Prostate gland (tissue), 2 donors: ENCODE results near the gene UNC50. TPM values are rescaled to one million over a fixed set of nuclear protein-coding genes. Genes with fewer than 3 reads are reported as not detected.

Source experiments
- DNase-seq: peaks from one replicate; pipeline ENCODE4 v3.0.0-alpha.2; 2019; ENCODE audit warnings: low spot score
- H3K27ac ChIP-seq, 2 donors: fragments of 200-600 bp; sonication (generic); 2 replicates each; pipeline ENCODE4 v1.5.1; 2017 to 2019
- H3K27me3 ChIP-seq: fragments of 200-600 bp; sonication (generic); replicated peaks from 2 replicates; pipeline ENCODE4 v1.5.1; 2019; ENCODE audit not compliant: insufficient read depth
- H3K36me3 ChIP-seq, 2 donors: fragments of 200-600 bp; sonication (generic); 1 replicate in 1 of 2; 2 replicates in 1 of 2; pipeline versions ENCODE4 v1.5.1 to v1.8.1; 2017 to 2019
- H3K4me1 ChIP-seq: fragments of 200-600 bp; sonication (generic); replicated peaks from 2 replicates; pipeline ENCODE4 v1.5.1; 2019
- H3K4me3 ChIP-seq, 2 donors: fragments of 200-600 bp; sonication (generic); 2 replicates each; pipeline ENCODE4 v1.5.1; 2017 to 2019
- H3K9me3 ChIP-seq: fragments of 200-600 bp; sonication (generic); 2 replicates; pipeline ENCODE4 v1.5.1; 2017
- CTCF ChIP-seq, 4 experiments: fragments of 200-600 bp in 2 of 4; fragments of 450-650 bp in 2 of 4; sonication (generic) in 2 of 4; IDR thresholded peaks; 1 replicate in 3 of 4; 2 replicates in 1 of 4; pipeline ENCODE4 v1.5.1; 2016 to 2019; ENCODE audit warnings: antibody characterized with exemption in 4 of 4, mild to moderate bottlenecking in 2 of 4, moderate library complexity in 2 of 4
- POLR2A ChIP-seq: fragments of 450-650 bp; IDR thresholded peaks from one replicate; pipeline ENCODE4 v1.6.1; 2016; ENCODE audit warnings: antibody characterized with exemption, mild to moderate bottlenecking
- POLR2AphosphoS5 ChIP-seq: sonication (generic); formaldehyde crosslinking; IDR thresholded peaks from one replicate; pipeline ENCODE4 v1.6.1; 2017; ENCODE audit warnings: antibody characterized with exemption
- WGBS: methylation state at CpG from one replicate; pipeline ENCODE4 v1.1.5; 2018; 5-methylcytosine and 5-hydroxymethylcytosine counted together
- intact Hi-C: fragments of 100-400 bp; cut with DNase I; formaldehyde crosslinking; loops from one replicate; pipeline ENCODE4 v1.14.2; 2022
- total RNA-seq, 2 donors: library from RNA; depleted of rRNA; stranded (reverse); fragments of >200 nt; gene quantifications; one replicate each; pipeline ENCODE4 v1.1.0, GENCODE V29; 2016

The UNC50 gene
- total RNA-seq, 2 donors from 2014 or later = 42.5 to 49.9 TPM

- H3K36me3 ChIP-seq = peaks cover 0 to 8% of the 10 kb centered on the region in 2 donors
- no peak overlapping the region for H3K4me3 ChIP-seq
- H3K9me3 ChIP-seq = no peaks in the 10 kb centered on the region
- 94% methylated on average over 13 of the region's 13 CpGs for WGBS
- H3K4me1 ChIP-seq = no peaks in the 10 kb centered on the region
- intact Hi-C loops = no loop called here
- TF ChIP-seq POLR2A = no peak
- no peak for TF ChIP-seq POLR2AphosphoS5
- TF ChIP-seq CTCF (IDR thresholded peaks at IDR 0.05) = no peak
- no peak overlapping the region for H3K27ac ChIP-seq
- no peak for DNase-seq
- H3K27me3 ChIP-seq = no peaks in the 10 kb centered on the region
Observed at GRCh38 chr2:98569915-98570314, 38.5 kb upstream of the UNC50 start.

GRCh38 chr2:98570356-98570755, 38.0 kb upstream of the UNC50 start:
- H3K4me1 ChIP-seq = no peaks in the 10 kb centered on the region
- TF ChIP-seq POLR2AphosphoS5 (no peak), CTCF (IDR thresholded peaks at IDR 0.05) (no peak), POLR2A (no peak)
- H3K27ac ChIP-seq = no peak overlapping the region
- DNase-seq = no peak
- H3K4me3 ChIP-seq = no peak overlapping the region
- no peaks in the 10 kb centered on the region for H3K9me3 ChIP-seq
- H3K27me3 ChIP-seq = no peaks in the 10 kb centered on the region
- intact Hi-C loops = no loop called here
- H3K36me3 ChIP-seq = peaks cover 0 to 8% of the 10 kb centered on the region in 2 donors
- 95% methylated on average over 5 of the region's 5 CpGs for WGBS

- no peaks in the 10 kb centered on the region for H3K9me3 ChIP-seq
- no peak overlapping the region for H3K27ac ChIP-seq
- H3K27me3 ChIP-seq = no peaks in the 10 kb centered on the region
- H3K36me3 ChIP-seq = peaks cover 0 to 8% of the 10 kb centered on the region in 2 donors
- no peak for TF ChIP-seq CTCF (IDR thresholded peaks at IDR 0.05)
- no peak for TF ChIP-seq POLR2A
- TF ChIP-seq POLR2AphosphoS5 = no peak
- intact Hi-C loops = no loop called here
- no peak overlapping the region for H3K4me3 ChIP-seq
- no peaks in the 10 kb centered on the region for H3K4me1 ChIP-seq
- no peak for DNase-seq
- 93% methylated on average over 13 of the region's 13 CpGs for WGBS
Observed at GRCh38 chr2:98571121-98571701, 37.2 kb upstream of the UNC50 start.

GRCh38 chr2:98571796-98572195, 36.6 kb upstream of the UNC50 start:
- intact Hi-C loops = no loop called here
- DNase-seq = no peak
- Histone ChIP-seq H3K4me3 (no peak overlapping the region), H3K27me3 (no peaks in the 10 kb centered on the region), H3K4me1 (no peaks in the 10 kb centered on the region), H3K36me3 (peaks cover 3 to 8% of the 10 kb centered on the region in 2 donors), H3K9me3 (no peaks in the 10 kb centered on the region), H3K27ac (no peak overlapping the region)
- TF ChIP-seq POLR2AphosphoS5 = no peak
- no peak for TF ChIP-seq POLR2A
- no peak for TF ChIP-seq CTCF (IDR thresholded peaks at IDR 0.05)
- WGBS = 96% methylated on average over 9 of the region's 9 CpGs

- intact Hi-C loops = no loop called here
- peaks cover 3 to 8% of the 10 kb centered on the region in 2 donors for H3K36me3 ChIP-seq
- no peak for DNase-seq
- H3K9me3 ChIP-seq = no peaks in the 10 kb centered on the region
- H3K4me1 ChIP-seq = no peaks in the 10 kb centered on the region
- H3K4me3 ChIP-seq = no peak overlapping the region
- 74% methylated on average over 5 of the region's 5 CpGs for WGBS
- H3K27ac ChIP-seq = no peak overlapping the region
- no peaks in the 10 kb centered on the region for H3K27me3 ChIP-seq
- no peak for TF ChIP-seq POLR2A
- no peak for TF ChIP-seq POLR2AphosphoS5
- TF ChIP-seq CTCF (IDR thresholded peaks at IDR 0.05) = no peak
Observed at GRCh38 chr2:98572211-98572610, 36.2 kb upstream of the UNC50 start.
